Measurements from ENCODE around the gene ZBTB38. TPM values are rescaled to one million over a fixed set of nuclear protein-coding genes. Genes with fewer than 3 reads are reported as not detected.

Gene ZBTB38
- total RNA-seq, 4 donors from 2014 or later, result 65.8 to 101 (median 85.9) TPM

DNA sequence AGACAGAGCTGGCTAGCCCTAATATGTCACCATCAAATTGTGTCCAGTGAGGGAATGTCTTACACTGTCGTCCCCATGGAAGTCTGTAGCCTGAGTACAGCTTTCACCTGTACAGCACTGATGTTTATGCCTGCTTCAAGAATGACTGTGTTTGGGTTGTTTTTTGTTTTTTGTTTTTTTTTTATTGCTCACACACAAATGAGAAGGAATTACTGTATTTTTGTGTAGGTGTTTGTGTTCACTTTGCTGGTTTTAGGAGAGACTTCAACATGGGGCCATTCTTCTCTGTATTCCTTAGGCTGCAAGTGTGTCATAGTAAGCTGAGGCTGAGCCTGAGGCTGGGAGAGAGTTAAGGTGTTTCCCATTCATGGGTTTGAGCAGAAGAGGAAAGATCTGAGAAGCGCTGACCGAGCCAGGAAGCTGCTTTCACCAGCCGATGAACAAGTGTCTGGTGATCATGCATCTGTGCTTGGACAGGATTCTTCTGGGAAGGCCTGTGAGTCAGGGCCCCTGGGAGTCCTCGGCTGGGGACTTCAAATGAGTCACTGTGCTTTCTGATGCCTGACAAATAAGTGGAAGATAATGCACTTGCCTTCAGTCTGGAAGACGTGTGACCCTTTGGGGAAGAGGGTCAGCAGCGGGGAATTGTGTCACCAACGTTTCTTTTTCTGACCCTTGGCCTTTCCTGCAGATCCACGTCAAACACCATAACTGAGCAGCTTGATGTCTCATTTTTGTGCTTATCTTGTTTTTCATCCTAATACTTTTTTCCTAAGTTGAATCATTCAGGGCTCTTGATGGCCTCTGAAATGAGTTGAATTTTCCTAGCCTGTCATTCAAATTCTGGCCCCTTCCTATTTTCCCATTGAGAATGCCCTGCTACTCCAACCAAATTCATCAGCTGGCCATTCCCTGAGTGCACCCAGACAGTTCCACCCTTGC, 36.7 kb upstream of the ZBTB38 start:
- 51% methylated on average over 9 of the region's 9 CpGs for WGBS
- H3K9me3 ChIP-seq, result no peaks in the 10 kb centered on the region

DNA sequence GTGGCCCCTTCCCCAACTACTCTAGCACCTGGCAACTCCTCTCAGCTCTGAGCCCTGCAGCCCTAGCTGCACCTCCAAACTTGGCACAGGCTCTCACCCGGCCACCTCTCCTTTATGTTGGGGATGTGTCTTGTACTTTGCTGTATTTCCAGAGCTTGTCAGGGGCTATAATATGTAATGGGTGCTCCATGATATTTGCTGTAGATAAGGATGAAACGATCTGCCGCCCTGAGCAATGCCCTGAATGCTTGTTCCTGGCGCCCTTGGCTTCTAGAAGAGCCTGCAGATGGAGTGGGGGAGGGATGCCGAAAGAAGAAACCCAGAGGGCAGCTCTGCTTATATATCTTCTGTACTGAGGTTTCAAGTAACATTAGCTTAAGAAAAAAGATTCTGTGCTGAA, 35.9 kb upstream of the ZBTB38 start:
- H3K36me3 ChIP-seq, result no peaks in the 10 kb centered on the region
- H3K4me3 ChIP-seq, result no peak overlapping the region
- peaks cover 10% of the 10 kb centered on the region for H3K4me1 ChIP-seq
- H3K27ac ChIP-seq, result peak overlapping the region; percentile 62
- H3K9me3 ChIP-seq, result no peaks in the 10 kb centered on the region
- no peak for TF ChIP-seq POLR2A (IDR thresholded peaks at IDR 0.05)
- TF ChIP-seq CTCF (IDR thresholded peaks at IDR 0.05), result no peak
- no peak for TF ChIP-seq POLR2AphosphoS5 (IDR thresholded peaks at IDR 0.05)
- no peak for TF ChIP-seq EP300 (IDR thresholded peaks at IDR 0.05)
- DNase-seq (ENCODE audit: low spot score in 2 of 2), result no peak
- 87% methylated on average over 5 of the region's 5 CpGs for WGBS
- no peaks in the 10 kb centered on the region for H3K27me3 ChIP-seq

More for the DNA sequence above, 36.7 kb upstream of the ZBTB38 start:
- Histone ChIP-seq H3K4me3 (no peak overlapping the region), H3K27me3 (no peaks in the 10 kb centered on the region), H3K27ac (peak overlapping the region; percentile 62), H3K4me1 (peaks cover 10% of the 10 kb centered on the region), H3K36me3 (no peaks in the 10 kb centered on the region)
- TF ChIP-seq EP300 (IDR thresholded peaks at IDR 0.05), result no peak
- no peak for TF ChIP-seq CTCF (IDR thresholded peaks at IDR 0.05)
- TF ChIP-seq POLR2A (IDR thresholded peaks at IDR 0.05), result no peak
- no peak for TF ChIP-seq POLR2AphosphoS5 (IDR thresholded peaks at IDR 0.05)
- peak in 1 of 2 donors; percentile 84 for DNase-seq (ENCODE audit: low spot score in 2 of 2)

- Histone ChIP-seq H3K27ac (no peak overlapping the region), H3K36me3 (no peaks in the 10 kb centered on the region), H3K27me3 (no peaks in the 10 kb centered on the region), H3K4me1 (peaks cover 10% of the 10 kb centered on the region), H3K4me3 (no peak overlapping the region), H3K9me3 (no peaks in the 10 kb centered on the region)
- 92% methylated on average over 3 of the region's 3 CpGs for WGBS
- DNase-seq (ENCODE audit: low spot score in 2 of 2), result no peak
- no peak for TF ChIP-seq POLR2A (IDR thresholded peaks at IDR 0.05)
- no peak for TF ChIP-seq EP300 (IDR thresholded peaks at IDR 0.05)
- no peak for TF ChIP-seq CTCF (IDR thresholded peaks at IDR 0.05)
- TF ChIP-seq POLR2AphosphoS5 (IDR thresholded peaks at IDR 0.05), result no peak
Observed at GRCh38 chr3:141333836-141334626, 34.3 kb upstream of the ZBTB38 start.

- H3K36me3 ChIP-seq, result no peaks in the 10 kb centered on the region
- TF ChIP-seq EP300 (IDR thresholded peaks at IDR 0.05), result no peak
- no peak for TF ChIP-seq POLR2A (IDR thresholded peaks at IDR 0.05)
- no peak for TF ChIP-seq POLR2AphosphoS5 (IDR thresholded peaks at IDR 0.05)
- no peak for TF ChIP-seq CTCF (IDR thresholded peaks at IDR 0.05)
- WGBS, result 93% methylated on average over 11 of the region's 11 CpGs
Observed at GRCh38 chr3:141334627-141335250, 33.6 kb upstream of the ZBTB38 start.

More at GRCh38 chr3:141334627-141335250, 33.6 kb upstream of the ZBTB38 start:
- peaks cover 10% of the 10 kb centered on the region for H3K4me1 ChIP-seq
- DNase-seq (ENCODE audit: low spot score in 2 of 2), result no peak
- no peak overlapping the region for H3K27ac ChIP-seq
- no peaks in the 10 kb centered on the region for H3K27me3 ChIP-seq
- no peaks in the 10 kb centered on the region for H3K9me3 ChIP-seq
- no peak overlapping the region for H3K4me3 ChIP-seq

Data from suprapubic skin (tissue), 4 donors.